Endothelial cell of umbilical vein (primary cell): ENCODE measurements around the gene DOCK6. TPM values are rescaled to one million over a fixed set of nuclear protein-coding genes. Genes with fewer than 3 reads are reported as not detected.

ENCODE experiments used
- BruUV-seq: library from RNA; stranded (reverse); fragments of 400-500 nt; replicated peaks from 2 replicates; lab custom pipeline; 2021; lab: Mats Ljungman, UMichigan
- CTCF ChIA-PET: fragments of 300-600, 350-600 bp; sonication (Branson Sonifier 250); formaldehyde crosslinking; loops from one replicate; lab custom pipeline; 2021; ENCODE audit warnings: antibody characterized with exemption, inconsistent platforms; lab: Charles Lee
- POLR2A ChIA-PET: fragments of 300-600, 350-600 bp; sonication (Branson Sonifier 250); formaldehyde crosslinking; loops from one replicate; lab custom pipeline; 2021; ENCODE audit warnings: antibody characterized with exemption, inconsistent platforms; lab: Charles Lee
- DNase-seq: peaks from one replicate; pipeline ENCODE4 v3.0.0-alpha.2; 2011; ENCODE audit warnings: low read depth, low spot score
- FAIRE-seq: peaks from 2 replicates; lab custom pipeline; 2011; peaks lifted over from hg19 to GRCh38; lab: Jason Lieb, UNC
- H2AFZ ChIP-seq: 2 replicates; pipeline ENCODE4 v1.6.0; 2012; ENCODE audit warnings: low read depth, low read length, control low read depth, inconsistent platforms
- H3K27ac ChIP-seq: 2 replicates; pipeline ENCODE4 v1.5.1; 2011; ENCODE audit warnings: low read depth, mild to moderate bottlenecking, control low read depth, low read length, moderate library complexity; ENCODE audit not compliant: insufficient read depth
- H3K27me3 ChIP-seq, 2 experiments: 2 replicates each; pipeline versions ENCODE4 v1.6.0 to v1.6.1; 2011; ENCODE audit warnings: low read length in 2 of 2, mixed read lengths in 1 of 2; ENCODE audit not compliant: control insufficient read depth in 2 of 2, insufficient read depth in 2 of 2
- H3K36me3 ChIP-seq, 2 experiments: 2 replicates in 1 of 2; 3 replicates in 1 of 2; pipeline ENCODE4 v1.5.1; 2011; ENCODE audit warnings: low read length in 2 of 2, mild to moderate bottlenecking in 1 of 2, moderate library complexity in 1 of 2; ENCODE audit not compliant: control insufficient read depth in 2 of 2, insufficient read depth in 2 of 2; ENCODE audit errors: extremely low read depth in 1 of 2
- H3K4me1 ChIP-seq: 3 replicates; pipeline ENCODE4 v1.5.1; 2011; ENCODE audit warnings: mild to moderate bottlenecking, low read length; ENCODE audit not compliant: control insufficient read depth, insufficient read depth; ENCODE audit errors: extremely low read depth
- H3K4me2 ChIP-seq: 2 replicates; pipeline ENCODE4 v1.6.1; 2011; ENCODE audit warnings: low read length, control low read depth, mixed read lengths; ENCODE audit not compliant: insufficient read depth
- H3K4me3 ChIP-seq, 3 experiments: fragments of 200-600 bp in 1 of 3; sonication (generic), shearing (Covaris generic) in 1 of 3; replicated peaks in 1 of 3; 2 replicates each; pipeline ENCODE4 v1.5.1; 2011 to 2016; ENCODE audit warnings: control low read depth in 3 of 3, low read length in 3 of 3, mild to moderate bottlenecking in 2 of 3, inconsistent platforms in 1 of 3, low read depth in 1 of 3, moderate library complexity in 1 of 3; ENCODE audit not compliant: insufficient read depth in 1 of 3
- H3K79me2 ChIP-seq: 2 replicates; pipeline ENCODE4 v1.6.0; 2012; ENCODE audit warnings: low read length, inconsistent platforms; ENCODE audit not compliant: control insufficient read depth, insufficient read depth
- H3K9ac ChIP-seq: replicated peaks from 2 replicates; pipeline ENCODE3; 2011; ENCODE audit warnings: low read length, control low read depth; ENCODE audit not compliant: insufficient read depth; ENCODE audit errors: extremely low read depth
- H3K9me1 ChIP-seq: replicated peaks from 3 replicates; pipeline ENCODE4 v1.6.0; 2011; ENCODE audit warnings: mild to moderate bottlenecking, low read length; ENCODE audit not compliant: control insufficient read depth, insufficient read depth; ENCODE audit errors: extremely low read depth
- H3K9me3 ChIP-seq: replicated peaks from 2 replicates; pipeline ENCODE4 v1.5.1; 2012; ENCODE audit warnings: low read length, inconsistent platforms; ENCODE audit not compliant: control insufficient read depth, insufficient read depth
- H4K20me1 ChIP-seq: replicated peaks from 2 replicates; pipeline ENCODE3; 2011; ENCODE audit warnings: mild to moderate bottlenecking, low read length; ENCODE audit not compliant: control insufficient read depth, insufficient read depth; ENCODE audit errors: extremely low read depth
- EZH2 ChIP-seq: IDR thresholded peaks from 2 replicates; pipeline ENCODE4 v1.6.1; 2012; ENCODE audit warnings: borderline replicate concordance, low read depth, mild to moderate bottlenecking, moderate library complexity, low read length, inconsistent platforms; ENCODE audit not compliant: severe bottlenecking
- MYC ChIP-seq: IDR thresholded peaks from one replicate; pipeline ENCODE4 v1.6.1; 2011; ENCODE audit warnings: mild to moderate bottlenecking, low read depth, low read length
- POLR2AphosphoS5 ChIP-seq: IDR thresholded peaks from 2 replicates; pipeline ENCODE4 v1.6.1; 2012; ENCODE audit warnings: low read depth, mild to moderate bottlenecking, control low read depth, low read length, moderate library complexity; ENCODE audit not compliant: insufficient read depth
- dilution Hi-C: fragments of 300-500 bp; cut with MboI; formaldehyde crosslinking; loops from one replicate; pipeline ENCODE4 v1.15.0; 2019; ENCODE audit warnings: low sequenced_read_pairs; ENCODE audit not compliant: extremely low pct_ligation_motif_present
- intact Hi-C: fragments of 100-400 bp; cut with micrococcal nuclease; formaldehyde crosslinking; loops from one replicate; pipeline ENCODE4 v1.10.0; 2022
- polyA plus RNA-seq, 4 experiments: library from polyadenylated mRNA; depleted of rRNA in 3 of 4; stranded (reverse) in 3 of 4; unstranded in 1 of 4; fragments of >200 nt; gene quantifications; 2 replicates each; pipeline versions ENCODE4 v1.2.1 to v1.2.3, GENCODE V29; 2011 to 2012; ENCODE audit warnings: missing spikeins in 1 of 4
- total RNA-seq: library from RNA; stranded (reverse); gene quantifications from 2 replicates; pipeline ENCODE4 v1.2.3, GENCODE V29; 2021
- TF ChIP-seq, protein P1 (sequence below), 2 donors: IDR thresholded peaks; 1 replicate in 1 of 2; 2 replicates in 1 of 2; pipeline ENCODE4 v1.5.1; 2011; ENCODE audit warnings: low read length in 2 of 2, mild to moderate bottlenecking in 2 of 2, moderate library complexity in 2 of 2, control low read depth in 1 of 2, inconsistent platforms in 1 of 2, low read depth in 1 of 2; ENCODE audit not compliant: insufficient read depth in 1 of 2; ENCODE audit errors: extremely low read depth in 1 of 2

The DOCK6 gene
- total and polyA plus RNA-seq, 2 donors (not counting 3 experiments of a cell fraction or from before 2014, with no cell fraction given) = 126 to 334 TPM

DNA sequence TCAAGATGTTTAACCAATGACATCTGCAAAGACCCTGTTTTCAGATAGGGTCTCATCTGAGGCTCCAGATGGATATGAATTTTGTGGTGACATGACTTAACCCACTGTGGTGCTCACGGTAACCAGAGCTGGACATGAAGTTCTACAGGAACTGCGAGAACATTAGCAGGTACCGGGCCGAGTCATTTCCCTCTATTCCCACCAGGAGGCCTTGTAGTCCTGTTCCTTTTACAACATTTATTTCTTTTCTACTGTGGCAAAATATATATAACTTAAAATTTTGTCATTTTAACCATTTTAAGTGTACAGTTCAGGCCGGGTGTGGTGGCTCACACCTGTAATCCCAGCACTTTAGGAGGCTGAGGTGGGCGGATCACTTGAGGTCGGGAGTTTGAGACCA lies 26.0 kb upstream of the DOCK6 start:
- BruUV-seq = no TSS peak
- TF ChIP-seq, protein P1, sequence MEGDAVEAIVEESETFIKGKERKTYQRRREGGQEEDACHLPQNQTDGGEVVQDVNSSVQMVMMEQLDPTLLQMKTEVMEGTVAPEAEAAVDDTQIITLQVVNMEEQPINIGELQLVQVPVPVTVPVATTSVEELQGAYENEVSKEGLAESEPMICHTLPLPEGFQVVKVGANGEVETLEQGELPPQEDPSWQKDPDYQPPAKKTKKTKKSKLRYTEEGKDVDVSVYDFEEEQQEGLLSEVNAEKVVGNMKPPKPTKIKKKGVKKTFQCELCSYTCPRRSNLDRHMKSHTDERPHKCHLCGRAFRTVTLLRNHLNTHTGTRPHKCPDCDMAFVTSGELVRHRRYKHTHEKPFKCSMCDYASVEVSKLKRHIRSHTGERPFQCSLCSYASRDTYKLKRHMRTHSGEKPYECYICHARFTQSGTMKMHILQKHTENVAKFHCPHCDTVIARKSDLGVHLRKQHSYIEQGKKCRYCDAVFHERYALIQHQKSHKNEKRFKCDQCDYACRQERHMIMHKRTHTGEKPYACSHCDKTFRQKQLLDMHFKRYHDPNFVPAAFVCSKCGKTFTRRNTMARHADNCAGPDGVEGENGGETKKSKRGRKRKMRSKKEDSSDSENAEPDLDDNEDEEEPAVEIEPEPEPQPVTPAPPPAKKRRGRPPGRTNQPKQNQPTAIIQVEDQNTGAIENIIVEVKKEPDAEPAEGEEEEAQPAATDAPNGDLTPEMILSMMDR (IDR thresholded peaks at IDR 0.05; ENCODE audit: extremely low read depth in 1 of 2, insufficient read depth in 1 of 2, low read depth in 1 of 2, low read length in 2 of 2) = peak; percentile 38 to 54
- no peak for TF ChIP-seq MYC
- DNase-seq (peak; percentile 38), FAIRE-seq (peak; percentile 4)
- Histone ChIP-seq H3K9me3 (no peaks in the 10 kb centered on the region), H3K36me3 (no peaks in the 10 kb centered on the region), H3K9me1 (no peaks in the 10 kb centered on the region), H3K4me2 (no peak overlapping the region), H3K4me1 (peaks cover 11% of the 10 kb centered on the region), H3K9ac (no peak overlapping the region), H3K4me3 (no peak overlapping the region), H3K27me3 (no peaks in the 10 kb centered on the region), H3K79me2 (no peaks in the 10 kb centered on the region), H2AFZ (peak overlapping the region; percentile 46), H4K20me1 (no peaks in the 10 kb centered on the region), H3K27ac (no peak overlapping the region)
- ChIA-PET CTCF (interaction anchor here (0.6 to 6.0 kb wide), 7 partner anchors 9 to 300 kb away, joined by 3 to 28 read pairs (median 5); no protein-coding TSS in a partner anchor), POLR2A (no interaction called here)
- dilution Hi-C loops (no loop called here), intact Hi-C loops (no loop called here)

DNA sequence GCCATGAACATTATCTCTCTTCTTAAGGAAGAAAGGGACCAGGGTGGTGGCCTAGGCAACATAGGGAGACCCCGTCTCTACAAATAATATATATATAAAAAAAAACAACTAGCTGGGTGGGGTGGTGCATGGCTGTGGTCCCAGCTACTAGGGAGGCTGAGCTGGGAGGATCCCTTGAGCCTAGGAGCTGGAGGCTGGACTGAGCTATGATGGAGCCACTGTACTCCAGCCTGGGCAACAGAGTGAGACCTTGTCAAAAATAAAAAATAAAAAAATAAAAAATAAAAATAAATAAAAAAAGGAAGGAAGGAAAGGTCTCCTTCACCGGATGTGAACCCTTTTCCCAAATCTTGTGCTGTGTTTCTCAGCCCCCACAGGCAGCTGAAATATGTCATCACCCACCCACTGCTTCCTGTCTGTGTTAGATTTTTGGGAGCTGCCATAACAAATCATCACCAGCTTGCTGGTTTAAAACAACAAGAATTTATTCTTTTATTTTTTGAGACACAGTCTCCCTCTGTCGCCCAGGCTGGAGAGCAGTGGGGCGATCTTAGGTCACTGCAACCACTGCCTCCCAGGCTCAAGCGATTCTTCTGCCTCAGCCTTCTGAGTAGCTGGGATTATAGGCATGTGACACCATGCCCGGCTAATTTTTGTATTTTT lies 24.1 kb upstream of the DOCK6 start:
- H3K9me3 ChIP-seq = no peaks in the 10 kb centered on the region
- H4K20me1 ChIP-seq = no peaks in the 10 kb centered on the region
- CTCF ChIA-PET = interaction anchor here (0.6 to 6.0 kb wide), 16 partner anchors 8 to 196 kb away, joined by 3 to 49 read pairs (median 8); partner anchors contain the start of genes CCDC159, SWSAP1 and TMEM205
- H3K4me3 ChIP-seq = no peak overlapping the region
- no peak overlapping the region for H2AFZ ChIP-seq
- dilution Hi-C loops = no loop called here
- POLR2A ChIA-PET = interaction anchor here (0.9 to 1.1 kb wide), 2 partner anchors 22 to 27 kb away, joined by 4 to 5 read pairs; no protein-coding TSS in a partner anchor
- H3K4me1 ChIP-seq = peaks cover 11% of the 10 kb centered on the region
- intact Hi-C loops = loop anchor here (1.0 kb wide), 2 partner anchors 17 to 43 kb away; no protein-coding TSS in a partner anchor
- H3K27me3 ChIP-seq = no peaks in the 10 kb centered on the region
- H3K4me2 ChIP-seq = no peak overlapping the region
- no peak overlapping the region for H3K9ac ChIP-seq
- no peak overlapping the region for H3K27ac ChIP-seq
- H3K36me3 ChIP-seq = no peaks in the 10 kb centered on the region
- no peaks in the 10 kb centered on the region for H3K79me2 ChIP-seq
- DNase-seq (peak; percentile 75), FAIRE-seq (peak; percentile 82)
- no TSS peak for BruUV-seq
- TF ChIP-seq EZH2 (no peak), POLR2AphosphoS5 (peak; percentile 41)
- TF ChIP-seq, protein P1 (IDR thresholded peaks at IDR 0.05; ENCODE audit: extremely low read depth in 1 of 2, insufficient read depth in 1 of 2, low read depth in 1 of 2, low read length in 2 of 2) = peak in 1 of 2 donors; percentile 15
- H3K9me1 ChIP-seq = no peaks in the 10 kb centered on the region
